H9 (cell line): Measurements from ENCODE around the gene STK17B. TPM values are rescaled to one million over a fixed set of nuclear protein-coding genes. Genes with fewer than 3 reads are reported as not detected.

ENCODE experiments used
- DNase-seq: peaks from one replicate; pipeline ENCODE4 v3.0.0-alpha.2; 2017
- H2AFZ ChIP-seq: one replicate; pipeline ENCODE4 v1.6.1; 2013; ENCODE audit warnings: mild to moderate bottlenecking, low read length, control low read depth, moderate library complexity
- H2AK5ac ChIP-seq: 2 replicates; pipeline ENCODE4 v1.6.1; 2013; ENCODE audit warnings: low read length, control low read depth, mixed read lengths; ENCODE audit not compliant: insufficient read length
- H2BK120ac ChIP-seq: one replicate; pipeline ENCODE4 v1.6.1; 2013; ENCODE audit warnings: low read depth, mild to moderate bottlenecking, low read length, control low read depth, inconsistent platforms; ENCODE audit not compliant: poor library complexity, severe bottlenecking
- H2BK12ac ChIP-seq: 2 replicates; pipeline ENCODE4 v1.6.1; 2013; ENCODE audit warnings: low read length, control low read depth, mixed read lengths, low read depth; ENCODE audit not compliant: insufficient read length
- H2BK15ac ChIP-seq: 2 replicates; pipeline ENCODE4 v1.6.1; 2013; ENCODE audit warnings: low read depth, low read length, control low read depth
- H2BK20ac ChIP-seq: one replicate; pipeline ENCODE4 v1.6.1; 2013; ENCODE audit warnings: low read depth, mild to moderate bottlenecking, low read length, control low read depth, inconsistent platforms; ENCODE audit not compliant: poor library complexity, severe bottlenecking
- H2BK5ac ChIP-seq: 2 replicates; pipeline ENCODE4 v1.6.1; 2013; ENCODE audit warnings: low read length, control low read depth, mixed read lengths; ENCODE audit not compliant: insufficient read length
- H3K14ac ChIP-seq: 2 replicates; pipeline ENCODE4 v1.6.1; 2013; ENCODE audit warnings: low read length, control low read depth; ENCODE audit not compliant: insufficient read depth
- H3K18ac ChIP-seq: 2 replicates; pipeline ENCODE4 v1.6.1; 2013; ENCODE audit warnings: low read depth, mild to moderate bottlenecking, mixed read lengths, low read length, control low read depth; ENCODE audit not compliant: insufficient read length
- H3K23ac ChIP-seq: 2 replicates; pipeline ENCODE4 v1.6.1; 2013; ENCODE audit warnings: low read length, control low read depth, mixed read lengths, low read depth; ENCODE audit not compliant: insufficient read length
- H3K23me2 ChIP-seq: 2 replicates; pipeline ENCODE4 v1.6.1; 2013; ENCODE audit warnings: low read depth, mild to moderate bottlenecking, mixed read lengths, low read length, control low read depth; ENCODE audit not compliant: insufficient read length, poor library complexity, severe bottlenecking
- H3K27ac ChIP-seq: 2 replicates; pipeline ENCODE4 v1.5.1; 2013; ENCODE audit warnings: low read length, control low read depth, mixed read lengths, low read depth; ENCODE audit not compliant: insufficient read length
- H3K27me3 ChIP-seq: 2 replicates; pipeline ENCODE4 v1.6.1; 2013; ENCODE audit warnings: low read length, control low read depth, inconsistent platforms; ENCODE audit not compliant: insufficient read depth
- H3K4ac ChIP-seq: 2 replicates; pipeline ENCODE4 v1.6.1; 2013; ENCODE audit warnings: low read depth, mild to moderate bottlenecking, control low read depth, inconsistent platforms, low read length, moderate library complexity
- H3K4me1 ChIP-seq: 2 replicates; pipeline ENCODE4 v1.6.1; 2013; ENCODE audit warnings: low read length, control low read depth, inconsistent platforms; ENCODE audit not compliant: insufficient read depth
- H3K4me2 ChIP-seq: 2 replicates; pipeline ENCODE4 v1.6.1; 2013; ENCODE audit warnings: low read length, control low read depth, mixed read lengths; ENCODE audit not compliant: insufficient read length, insufficient read depth
- H3K56ac ChIP-seq: 2 replicates; pipeline ENCODE4 v1.6.1; 2013; ENCODE audit warnings: low read depth, mild to moderate bottlenecking, mixed read lengths, low read length, control low read depth; ENCODE audit not compliant: insufficient read length
- H3K79me1 ChIP-seq: 2 replicates; pipeline ENCODE4 v1.6.1; 2013; ENCODE audit warnings: low read depth, mild to moderate bottlenecking, moderate library complexity, low read length, control low read depth, inconsistent platforms; ENCODE audit not compliant: insufficient read depth, poor library complexity, severe bottlenecking
- H3K79me2 ChIP-seq: 2 replicates; pipeline ENCODE4 v1.6.1; 2013; ENCODE audit warnings: low read length, control low read depth, inconsistent platforms; ENCODE audit not compliant: insufficient read depth
- H3K9ac ChIP-seq: 2 replicates; pipeline ENCODE4 v1.6.1; 2013; ENCODE audit warnings: low read length, control low read depth, mixed read lengths; ENCODE audit not compliant: insufficient read length; ENCODE audit errors: extremely low read depth
- H3K9me3 ChIP-seq: one replicate; pipeline ENCODE4 v1.6.1; 2013; ENCODE audit warnings: low read depth, low read length, inconsistent platforms; ENCODE audit not compliant: control insufficient read depth
- H3T11ph ChIP-seq: one replicate; pipeline ENCODE4 v1.6.1; 2013; ENCODE audit warnings: mild to moderate bottlenecking, low read length, control low read depth, inconsistent platforms
- H4K20me1 ChIP-seq: one replicate; pipeline ENCODE4 v1.6.1; 2013; ENCODE audit not compliant: control insufficient read depth, insufficient read length, insufficient read depth
- H4K5ac ChIP-seq: 2 replicates; pipeline ENCODE4 v1.6.1; 2013; ENCODE audit warnings: low read depth, mild to moderate bottlenecking, mixed read lengths, low read length, control low read depth; ENCODE audit not compliant: insufficient read length
- H4K8ac ChIP-seq: replicated peaks from 2 replicates; pipeline ENCODE4 v1.6.1; 2013; ENCODE audit warnings: low read length, control low read depth, mixed read lengths, low read depth; ENCODE audit not compliant: insufficient read length
- H4K91ac ChIP-seq: 2 replicates; pipeline ENCODE4 v1.6.1; 2013; ENCODE audit warnings: low read depth, mild to moderate bottlenecking, moderate library complexity, mixed read lengths, low read length, control low read depth; ENCODE audit not compliant: insufficient read length
- H3K27ac Mint-ChIP-seq, 3 experiments: 2 replicates in 2 of 3; 3 replicates in 1 of 3; pipeline ENCODE4 v1.8.0; 2020 to 2021; ENCODE audit warnings: mixed read lengths in 3 of 3, mild to moderate bottlenecking in 1 of 3, moderate library complexity in 1 of 3
- H3K27me3 Mint-ChIP-seq: 2 replicates; pipeline ENCODE4 v1.8.0; 2021; ENCODE audit warnings: low read depth, mild to moderate bottlenecking, moderate library complexity, mixed read lengths
- H3K36me3 Mint-ChIP-seq, 3 experiments: 2 replicates in 2 of 3; 3 replicates in 1 of 3; pipeline ENCODE4 v1.8.0; 2020 to 2021; ENCODE audit warnings: low read depth in 3 of 3, mixed read lengths in 3 of 3; ENCODE audit not compliant: insufficient read depth in 1 of 3
- H3K4me1 Mint-ChIP-seq, 2 experiments: 2 replicates each; pipeline ENCODE4 v1.8.0; 2020; ENCODE audit warnings: mixed read lengths in 2 of 2
- H3K4me3 Mint-ChIP-seq, 2 experiments: 2 replicates in 1 of 2; 3 replicates in 1 of 2; pipeline ENCODE4 v1.8.0; 2020 to 2021; ENCODE audit warnings: mild to moderate bottlenecking in 2 of 2, mixed read lengths in 2 of 2, moderate library complexity in 1 of 2
- H3K9me3 Mint-ChIP-seq, 2 experiments: 2 replicates in 1 of 2; 3 replicates in 1 of 2; pipeline ENCODE4 v1.8.0; 2020; ENCODE audit warnings: mild to moderate bottlenecking in 2 of 2, mixed read lengths in 2 of 2, moderate library complexity in 1 of 2
- WGBS: extraction: QIAGEN DNeasy Blood & Tissue Kit; methylation state at CpG from one replicate; pipeline ENCODE4 v1.1.7; 2013; ENCODE audit warnings: missing lambda C conversion rate, low lambda C conversion rate, mixed read lengths; ENCODE audit not compliant: insufficient read length; ENCODE audit errors: extremely low coverage; 5-methylcytosine and 5-hydroxymethylcytosine counted together
- total RNA-seq: library from RNA; stranded (reverse); gene quantifications from 2 replicates; pipeline ENCODE4 v1.2.1, GENCODE V29; 2021
- TF ChIP-seq, protein P1 (sequence below): fragments of 200-600 bp; sonication (generic); conservative IDR thresholded peaks from 3 replicates; pipeline ENCODE4 v1.8.0; 2021; ENCODE audit warnings: antibody characterized with exemption, mild to moderate bottlenecking

The STK17B gene
- total RNA-seq, 1 experiment from 2014 or later, result 6.1 TPM

DNA sequence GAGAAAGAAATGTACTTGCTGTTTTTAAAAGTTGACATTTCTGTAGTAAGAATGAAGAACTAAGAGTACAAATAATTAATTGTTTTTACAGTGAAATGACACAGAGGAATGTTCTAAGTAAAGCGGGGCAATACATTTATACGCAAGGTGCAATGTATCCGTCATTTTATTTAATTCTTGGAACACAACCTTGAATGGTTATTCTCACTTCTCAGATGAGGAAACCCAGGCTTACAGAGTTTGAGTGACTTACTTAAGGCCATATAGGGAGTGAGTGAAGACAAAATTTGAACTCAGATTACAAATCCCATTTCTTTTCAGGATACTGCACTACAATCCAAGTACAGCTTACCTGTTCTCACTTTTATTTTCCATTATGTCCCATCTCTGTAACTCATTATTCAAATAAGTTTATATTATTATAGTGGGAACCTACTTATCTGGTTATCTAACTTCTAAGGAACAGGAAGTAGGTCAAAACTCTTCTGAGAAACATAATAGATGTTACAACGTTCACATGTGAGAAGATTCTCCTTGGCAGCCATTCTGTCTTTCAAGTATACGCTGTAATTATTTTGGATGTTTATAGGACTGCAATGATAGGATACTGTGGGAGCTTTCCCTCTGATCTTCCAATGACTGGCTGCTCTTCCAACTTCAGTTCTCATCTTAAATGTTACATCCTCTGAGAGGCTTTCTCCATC, 12.3 kb upstream of the STK17B start:
- TF ChIP-seq, protein P1, sequence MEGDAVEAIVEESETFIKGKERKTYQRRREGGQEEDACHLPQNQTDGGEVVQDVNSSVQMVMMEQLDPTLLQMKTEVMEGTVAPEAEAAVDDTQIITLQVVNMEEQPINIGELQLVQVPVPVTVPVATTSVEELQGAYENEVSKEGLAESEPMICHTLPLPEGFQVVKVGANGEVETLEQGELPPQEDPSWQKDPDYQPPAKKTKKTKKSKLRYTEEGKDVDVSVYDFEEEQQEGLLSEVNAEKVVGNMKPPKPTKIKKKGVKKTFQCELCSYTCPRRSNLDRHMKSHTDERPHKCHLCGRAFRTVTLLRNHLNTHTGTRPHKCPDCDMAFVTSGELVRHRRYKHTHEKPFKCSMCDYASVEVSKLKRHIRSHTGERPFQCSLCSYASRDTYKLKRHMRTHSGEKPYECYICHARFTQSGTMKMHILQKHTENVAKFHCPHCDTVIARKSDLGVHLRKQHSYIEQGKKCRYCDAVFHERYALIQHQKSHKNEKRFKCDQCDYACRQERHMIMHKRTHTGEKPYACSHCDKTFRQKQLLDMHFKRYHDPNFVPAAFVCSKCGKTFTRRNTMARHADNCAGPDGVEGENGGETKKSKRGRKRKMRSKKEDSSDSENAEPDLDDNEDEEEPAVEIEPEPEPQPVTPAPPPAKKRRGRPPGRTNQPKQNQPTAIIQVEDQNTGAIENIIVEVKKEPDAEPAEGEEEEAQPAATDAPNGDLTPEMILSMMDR, result no peak
- H3K4me3 Mint-ChIP-seq, result no peak overlapping the region

More for the DNA sequence above, 12.3 kb upstream of the STK17B start:
- no peak overlapping the region for H4K8ac ChIP-seq
- Mint-ChIP-seq H3K27me3 (no peaks in the 10 kb centered on the region), H3K27ac (no peak overlapping the region), H3K4me1 (no peaks in the 10 kb centered on the region; a peak in 1 of 4 replicates), H3K36me3 (no peaks in the 10 kb centered on the region), H3K9me3 (peaks cover 0 to 3% of the 10 kb centered on the region in 2 experiments; a peak in 2 of 5 replicates)
- WGBS, result no CpG with 5 or more reads among the region's 5 CpGs
- H3T11ph ChIP-seq, result no peak overlapping the region
- H3K14ac ChIP-seq, result no peak overlapping the region
- H4K20me1 ChIP-seq, result no peaks in the 10 kb centered on the region
- no peak overlapping the region for H4K91ac ChIP-seq
- no peaks in the 10 kb centered on the region for H3K4me1 ChIP-seq
- no peak overlapping the region for H3K18ac ChIP-seq
- H2BK120ac ChIP-seq, result no peak overlapping the region
- H2AK5ac ChIP-seq, result no peak overlapping the region
- no peak overlapping the region for H2AFZ ChIP-seq
- no peak overlapping the region for H4K5ac ChIP-seq
- H3K79me1 ChIP-seq, result no peaks in the 10 kb centered on the region
- no peak overlapping the region for H3K4ac ChIP-seq
- DNase-seq, result no peak
- no peaks in the 10 kb centered on the region for H3K27me3 ChIP-seq
- no peak overlapping the region for H2BK5ac ChIP-seq
- H2BK20ac ChIP-seq, result no peak overlapping the region
- H3K23me2 ChIP-seq, result no peaks in the 10 kb centered on the region
- H3K4me2 ChIP-seq, result no peak overlapping the region
- H3K23ac ChIP-seq, result no peak overlapping the region
- H3K79me2 ChIP-seq, result no peaks in the 10 kb centered on the region
- no peak overlapping the region for H2BK15ac ChIP-seq
- no peak overlapping the region for H3K56ac ChIP-seq
- H3K27ac ChIP-seq, result no peak overlapping the region
- no peak overlapping the region for H3K9ac ChIP-seq
- H2BK12ac ChIP-seq, result no peak overlapping the region
- H3K9me3 ChIP-seq, result no peaks in the 10 kb centered on the region
